GM23248 (cell line): ENCODE results near the gene MFAP4.

Experiments
- EZH2 ChIP-seq: fragments of 200-600 bp; sonication (generic); IDR thresholded peaks from 2 replicates; pipeline ENCODE4 v1.6.1; 2018; ENCODE audit warnings: antibody characterized with exemption, mild to moderate bottlenecking; ENCODE audit not compliant: insufficient read depth, poor library complexity, severe bottlenecking
- EZH2phosphoT487 ChIP-seq: fragments of 200-600 bp; sonication (generic); IDR thresholded peaks from 2 replicates; pipeline ENCODE4 v1.6.1; 2018; ENCODE audit warnings: antibody characterized with exemption, moderate library complexity, mild to moderate bottlenecking, low read depth; ENCODE audit not compliant: insufficient read depth

DNA sequence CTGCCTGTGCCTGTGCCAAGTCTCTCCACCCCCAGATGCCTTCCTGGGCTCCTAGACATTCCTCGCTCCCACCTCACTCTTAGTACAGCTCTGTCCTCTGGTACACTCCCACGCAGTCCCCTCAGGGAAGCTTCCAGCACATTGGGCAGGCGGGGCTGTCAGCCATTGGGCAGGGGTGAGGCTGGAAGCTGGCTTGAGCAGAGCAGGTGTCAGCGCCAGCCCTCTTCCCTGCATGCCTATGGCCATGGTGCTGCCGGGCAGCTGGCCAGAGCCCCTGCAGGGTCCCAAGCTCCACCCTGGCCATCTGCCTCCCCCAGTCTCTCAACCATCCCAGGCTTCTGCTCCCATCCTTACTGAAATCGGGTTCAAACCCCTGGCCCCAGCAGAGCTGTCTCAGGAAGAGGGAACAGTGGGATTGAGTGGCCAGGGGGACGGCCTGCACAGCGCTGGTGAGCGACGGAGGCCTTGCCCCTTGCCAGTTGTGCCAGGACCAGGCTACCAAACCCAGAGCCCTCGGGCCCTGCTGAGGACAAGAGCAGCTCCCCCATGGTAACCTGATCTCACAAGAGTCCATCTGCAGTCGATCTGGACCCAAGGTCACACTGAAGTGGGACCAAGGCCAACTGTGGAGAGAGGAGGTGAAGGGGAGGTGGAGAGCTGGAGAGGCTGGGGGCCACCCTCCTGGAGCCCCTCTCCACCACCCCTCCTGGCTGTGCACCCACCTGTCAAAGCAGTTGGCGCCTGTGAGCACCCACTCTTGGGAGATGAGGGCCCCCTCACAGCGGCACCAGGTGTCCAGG, 22.1 kb downstream of the MFAP4 start:
- TF ChIP-seq EZH2phosphoT487 (no peak), EZH2 (no peak)
